Liver (tissue), 9 donors: Measurements from ENCODE around the gene PI4K2A. TPM values are rescaled to one million over a fixed set of nuclear protein-coding genes. Genes with fewer than 3 reads are reported as not detected.

Source experiments
- DNase-seq: peaks from one replicate; pipeline ENCODE4 v3.0.0-alpha.2; 2017; ENCODE audit warnings: low spot score
- H3K27ac ChIP-seq, 2 donors: one replicate each; pipeline ENCODE4 v1.7.0; 2013; ENCODE audit warnings: inconsistent platforms in 2 of 2, low read length in 2 of 2, control low read depth in 1 of 2, low read depth in 1 of 2, mild to moderate bottlenecking in 1 of 2
- H3K27me3 ChIP-seq, 4 donors: one replicate each; pipeline versions ENCODE4 v1.6.1 to v1.7.0; 2013; ENCODE audit warnings: low read length in 3 of 4, inconsistent platforms in 1 of 4, mild to moderate bottlenecking in 1 of 4, moderate library complexity in 1 of 4; ENCODE audit not compliant: control insufficient read depth in 4 of 4, insufficient read depth in 4 of 4
- H3K36me3 ChIP-seq, 4 donors: one replicate each; pipeline versions ENCODE4 v1.6.1 to v1.7.0; 2013; ENCODE audit warnings: low read length in 3 of 4, mild to moderate bottlenecking in 3 of 4, low read depth in 1 of 4, moderate library complexity in 1 of 4; ENCODE audit not compliant: control insufficient read depth in 4 of 4, insufficient read depth in 3 of 4
- H3K4me1 ChIP-seq, 4 donors: one replicate each; pipeline versions ENCODE4 v1.6.1 to v1.7.0; 2013; ENCODE audit warnings: low read length in 3 of 4, mild to moderate bottlenecking in 3 of 4, moderate library complexity in 1 of 4; ENCODE audit not compliant: control insufficient read depth in 4 of 4, insufficient read depth in 4 of 4
- H3K4me3 ChIP-seq, 3 donors: one replicate each; pipeline versions ENCODE4 v1.6.1 to v1.7.0; 2013; ENCODE audit warnings: low read length in 3 of 3, control low read depth in 1 of 3, low read depth in 1 of 3, mild to moderate bottlenecking in 1 of 3
- H3K9ac ChIP-seq, 2 donors: one replicate each; pipeline ENCODE4 v1.7.0; 2013; ENCODE audit warnings: low read length in 2 of 2, mild to moderate bottlenecking in 2 of 2, moderate library complexity in 2 of 2, control low read depth in 1 of 2, low read depth in 1 of 2
- H3K9me3 ChIP-seq, 4 donors: one replicate each; pipeline versions ENCODE4 v1.6.1 to v1.7.0; 2013; ENCODE audit warnings: low read length in 3 of 4; ENCODE audit not compliant: control insufficient read depth in 4 of 4
- EGR1 ChIP-seq, 2 donors: IDR thresholded peaks; 2 replicates each; pipeline ENCODE4 v1.6.1; 2016 to 2018; ENCODE audit warnings: antibody characterized with exemption in 2 of 2, low read depth in 2 of 2
- FOXA1 ChIP-seq: IDR thresholded peaks from 2 replicates; pipeline ENCODE4 v1.6.1; 2016; ENCODE audit warnings: antibody characterized with exemption
- FOXA2 ChIP-seq: IDR thresholded peaks from 2 replicates; pipeline ENCODE4 v1.6.1; 2016; ENCODE audit warnings: antibody characterized with exemption
- GABPA ChIP-seq, 2 donors: IDR thresholded peaks in 1 of 2; conservative IDR thresholded peaks in 1 of 2; 2 replicates each; pipeline ENCODE4 v1.6.1; 2016; ENCODE audit warnings: antibody characterized with exemption in 2 of 2, mild to moderate bottlenecking in 1 of 2, moderate library complexity in 1 of 2
- HNF4A ChIP-seq, 2 donors: conservative IDR thresholded peaks; 2 replicates each; pipeline ENCODE4 v1.6.1; 2016; ENCODE audit warnings: antibody characterized with exemption in 2 of 2, mild to moderate bottlenecking in 2 of 2
- HNF4G ChIP-seq: IDR thresholded peaks from 2 replicates; pipeline ENCODE4 v1.6.1; 2016; ENCODE audit warnings: antibody characterized with exemption
- JUND ChIP-seq, 2 donors: IDR thresholded peaks; 2 replicates each; pipeline ENCODE4 v1.6.1; 2016; ENCODE audit warnings: antibody characterized with exemption in 2 of 2
- NR2F2 ChIP-seq: IDR thresholded peaks from 2 replicates; pipeline ENCODE4 v1.6.1; 2016; ENCODE audit warnings: antibody characterized with exemption
- RAD21 ChIP-seq, 2 donors: IDR thresholded peaks; 2 replicates each; pipeline ENCODE4 v1.6.1; 2016; ENCODE audit warnings: antibody characterized with exemption in 2 of 2, mild to moderate bottlenecking in 2 of 2
- RXRA ChIP-seq, 2 donors: IDR thresholded peaks; 2 replicates each; pipeline ENCODE4 v1.6.1; 2017 to 2018; ENCODE audit warnings: antibody characterized with exemption in 2 of 2, mild to moderate bottlenecking in 1 of 2
- SP1 ChIP-seq: IDR thresholded peaks from 2 replicates; pipeline ENCODE4 v1.6.1; 2018; ENCODE audit warnings: antibody characterized with exemption, mild to moderate bottlenecking
- TAF1 ChIP-seq: conservative IDR thresholded peaks from 2 replicates; pipeline ENCODE4 v1.6.1; 2016; ENCODE audit warnings: antibody characterized with exemption, mild to moderate bottlenecking
- YY1 ChIP-seq: IDR thresholded peaks from 2 replicates; pipeline ENCODE4 v1.6.1; 2016; ENCODE audit warnings: antibody characterized with exemption, mild to moderate bottlenecking
- WGBS: extraction: QIAGEN DNeasy Blood & Tissue Kit; methylation state at CpG from one replicate; pipeline ENCODE4 v1.1.7; 2013; 5-methylcytosine and 5-hydroxymethylcytosine counted together
- polyA plus RNA-seq, 2 donors: library from polyadenylated mRNA; stranded (reverse) in 1 of 2; unstranded in 1 of 2; fragments of 200-250 nt in 1 of 2; fragments of >200 nt in 1 of 2; fragmentation: Nextera tagmentation in 1 of 2; extraction: Ambion mirVana in 1 of 2; gene quantifications; one replicate each; pipeline versions ENCODE4 v1.2.1 to v1.2.3, GENCODE V29; 2013 to 2015
- total RNA-seq, 2 donors: library from RNA; depleted of rRNA; stranded (reverse); fragments of >200 nt; gene quantifications; one replicate each; pipeline ENCODE4 v1.2.3, GENCODE V29; 2014
- TF ChIP-seq, protein P1 (sequence below): IDR thresholded peaks from 2 replicates; pipeline ENCODE4 v1.6.1; 2016; ENCODE audit warnings: antibody characterized with exemption
- TF ChIP-seq, protein P2 (sequence below): IDR thresholded peaks from 2 replicates; pipeline ENCODE4 v1.6.1; 2016; ENCODE audit warnings: antibody characterized with exemption
- TF ChIP-seq, protein P3 (sequence below): IDR thresholded peaks from 2 replicates; pipeline ENCODE4 v1.6.1; 2016; ENCODE audit warnings: antibody characterized with exemption, mild to moderate bottlenecking
- TF ChIP-seq, protein P4 (sequence below): IDR thresholded peaks from 2 replicates; pipeline ENCODE4 v1.6.1; 2016; ENCODE audit warnings: antibody characterized with exemption
- TF ChIP-seq, protein P5 (sequence below): fragments of 150-350 bp; IDR thresholded peaks from 2 replicates; pipeline ENCODE4 v1.5.1; 2017; ENCODE audit warnings: improper control_type of control experiment, low read depth, low read length; ENCODE audit not compliant: missing input control
- donor health status: healthy.
- donor health status: healthy.
- donor health status: healthy.
- donor health status: healthy.
- donor health status: healthy.

The PI4K2A gene
- total and polyA plus RNA-seq, 4 donors = 4.4 to 17.6 (median 11.2) TPM

DNA sequence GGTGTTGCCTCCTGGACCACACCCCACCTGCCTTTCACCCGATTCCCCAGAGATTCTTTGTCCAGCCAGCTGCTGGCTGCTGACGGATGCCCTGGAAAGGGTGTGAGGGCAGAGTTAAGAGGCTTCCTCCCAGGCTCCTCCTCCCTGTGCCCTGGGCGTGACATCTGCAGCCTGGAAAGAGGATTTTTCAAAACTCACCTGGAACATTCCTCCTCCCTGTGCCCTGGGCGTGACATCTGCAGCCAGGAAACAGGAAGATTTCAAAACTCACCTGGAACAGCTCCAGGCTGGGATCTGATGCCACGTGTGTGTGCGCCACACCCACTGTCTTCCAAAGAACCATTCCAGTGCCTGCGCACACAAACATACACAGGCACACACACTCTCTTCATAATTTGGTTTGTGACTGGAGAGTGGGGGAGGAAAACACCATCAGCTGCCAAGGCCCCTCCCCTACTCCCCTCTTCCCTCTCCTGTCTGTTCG is 78.2 kb downstream of the PI4K2A start:
- WGBS = 20% methylated on average over 8 of the region's 8 CpGs
- Histone ChIP-seq H3K36me3 (no peaks in the 10 kb centered on the region), H3K4me1 (peaks cover 2 to 19% (median 13%) of the 10 kb centered on the region in 4 donors), H3K9ac (no peak overlapping the region), H3K9me3 (no peaks in the 10 kb centered on the region), H3K27ac (peak overlapping the region; percentile 62 to 72), H3K4me3 (no peak overlapping the region), H3K27me3 (no peaks in the 10 kb centered on the region)
- TF ChIP-seq YY1 = peak; percentile 67
- peak; percentile 24 to 58 for TF ChIP-seq JUND (IDR thresholded peaks at IDR 0.05)
- TF ChIP-seq RAD21 (IDR thresholded peaks at IDR 0.05) = peak; percentile 20 to 29
- peak; percentile 37 for TF ChIP-seq FOXA1
- peak in 1 of 2 donors; percentile 79 for TF ChIP-seq GABPA (IDR thresholded peaks at IDR 0.05 in 1 of 2, conservative IDR thresholded peaks at IDR 0.05 in 1 of 2)
- peak; percentile 53 to 97 for TF ChIP-seq EGR1 (IDR thresholded peaks at IDR 0.05; ENCODE audit: low read depth in 2 of 2)
- peak; percentile 69 to 85 for TF ChIP-seq HNF4A (conservative IDR thresholded peaks at IDR 0.05)
- TF ChIP-seq, protein P1, sequence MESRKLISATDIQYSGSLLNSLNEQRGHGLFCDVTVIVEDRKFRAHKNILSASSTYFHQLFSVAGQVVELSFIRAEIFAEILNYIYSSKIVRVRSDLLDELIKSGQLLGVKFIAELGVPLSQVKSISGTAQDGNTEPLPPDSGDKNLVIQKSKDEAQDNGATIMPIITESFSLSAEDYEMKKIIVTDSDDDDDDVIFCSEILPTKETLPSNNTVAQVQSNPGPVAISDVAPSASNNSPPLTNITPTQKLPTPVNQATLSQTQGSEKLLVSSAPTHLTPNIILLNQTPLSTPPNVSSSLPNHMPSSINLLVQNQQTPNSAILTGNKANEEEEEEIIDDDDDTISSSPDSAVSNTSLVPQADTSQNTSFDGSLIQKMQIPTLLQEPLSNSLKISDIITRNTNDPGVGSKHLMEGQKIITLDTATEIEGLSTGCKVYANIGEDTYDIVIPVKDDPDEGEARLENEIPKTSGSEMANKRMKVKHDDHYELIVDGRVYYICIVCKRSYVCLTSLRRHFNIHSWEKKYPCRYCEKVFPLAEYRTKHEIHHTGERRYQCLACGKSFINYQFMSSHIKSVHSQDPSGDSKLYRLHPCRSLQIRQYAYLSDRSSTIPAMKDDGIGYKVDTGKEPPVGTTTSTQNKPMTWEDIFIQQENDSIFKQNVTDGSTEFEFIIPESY = peak; percentile 69
- TF ChIP-seq, protein P2, sequence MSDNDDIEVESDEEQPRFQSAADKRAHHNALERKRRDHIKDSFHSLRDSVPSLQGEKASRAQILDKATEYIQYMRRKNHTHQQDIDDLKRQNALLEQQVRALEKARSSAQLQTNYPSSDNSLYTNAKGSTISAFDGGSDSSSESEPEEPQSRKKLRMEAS = peak; percentile 99
- TF ChIP-seq TAF1 = no peak
- no peak for TF ChIP-seq FOXA2
- TF ChIP-seq, protein P3, sequence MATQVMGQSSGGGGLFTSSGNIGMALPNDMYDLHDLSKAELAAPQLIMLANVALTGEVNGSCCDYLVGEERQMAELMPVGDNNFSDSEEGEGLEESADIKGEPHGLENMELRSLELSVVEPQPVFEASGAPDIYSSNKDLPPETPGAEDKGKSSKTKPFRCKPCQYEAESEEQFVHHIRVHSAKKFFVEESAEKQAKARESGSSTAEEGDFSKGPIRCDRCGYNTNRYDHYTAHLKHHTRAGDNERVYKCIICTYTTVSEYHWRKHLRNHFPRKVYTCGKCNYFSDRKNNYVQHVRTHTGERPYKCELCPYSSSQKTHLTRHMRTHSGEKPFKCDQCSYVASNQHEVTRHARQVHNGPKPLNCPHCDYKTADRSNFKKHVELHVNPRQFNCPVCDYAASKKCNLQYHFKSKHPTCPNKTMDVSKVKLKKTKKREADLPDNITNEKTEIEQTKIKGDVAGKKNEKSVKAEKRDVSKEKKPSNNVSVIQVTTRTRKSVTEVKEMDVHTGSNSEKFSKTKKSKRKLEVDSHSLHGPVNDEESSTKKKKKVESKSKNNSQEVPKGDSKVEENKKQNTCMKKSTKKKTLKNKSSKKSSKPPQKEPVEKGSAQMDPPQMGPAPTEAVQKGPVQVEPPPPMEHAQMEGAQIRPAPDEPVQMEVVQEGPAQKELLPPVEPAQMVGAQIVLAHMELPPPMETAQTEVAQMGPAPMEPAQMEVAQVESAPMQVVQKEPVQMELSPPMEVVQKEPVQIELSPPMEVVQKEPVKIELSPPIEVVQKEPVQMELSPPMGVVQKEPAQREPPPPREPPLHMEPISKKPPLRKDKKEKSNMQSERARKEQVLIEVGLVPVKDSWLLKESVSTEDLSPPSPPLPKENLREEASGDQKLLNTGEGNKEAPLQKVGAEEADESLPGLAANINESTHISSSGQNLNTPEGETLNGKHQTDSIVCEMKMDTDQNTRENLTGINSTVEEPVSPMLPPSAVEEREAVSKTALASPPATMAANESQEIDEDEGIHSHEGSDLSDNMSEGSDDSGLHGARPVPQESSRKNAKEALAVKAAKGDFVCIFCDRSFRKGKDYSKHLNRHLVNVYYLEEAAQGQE = peak; percentile 72
- no peak for TF ChIP-seq HNF4G
- TF ChIP-seq RXRA (IDR thresholded peaks at IDR 0.05) = peak; percentile 68 to 92
- TF ChIP-seq, protein P4, sequence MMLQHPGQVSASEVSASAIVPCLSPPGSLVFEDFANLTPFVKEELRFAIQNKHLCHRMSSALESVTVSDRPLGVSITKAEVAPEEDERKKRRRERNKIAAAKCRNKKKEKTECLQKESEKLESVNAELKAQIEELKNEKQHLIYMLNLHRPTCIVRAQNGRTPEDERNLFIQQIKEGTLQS = no peak
- peak; percentile 82 for TF ChIP-seq SP1
- TF ChIP-seq, protein P5, sequence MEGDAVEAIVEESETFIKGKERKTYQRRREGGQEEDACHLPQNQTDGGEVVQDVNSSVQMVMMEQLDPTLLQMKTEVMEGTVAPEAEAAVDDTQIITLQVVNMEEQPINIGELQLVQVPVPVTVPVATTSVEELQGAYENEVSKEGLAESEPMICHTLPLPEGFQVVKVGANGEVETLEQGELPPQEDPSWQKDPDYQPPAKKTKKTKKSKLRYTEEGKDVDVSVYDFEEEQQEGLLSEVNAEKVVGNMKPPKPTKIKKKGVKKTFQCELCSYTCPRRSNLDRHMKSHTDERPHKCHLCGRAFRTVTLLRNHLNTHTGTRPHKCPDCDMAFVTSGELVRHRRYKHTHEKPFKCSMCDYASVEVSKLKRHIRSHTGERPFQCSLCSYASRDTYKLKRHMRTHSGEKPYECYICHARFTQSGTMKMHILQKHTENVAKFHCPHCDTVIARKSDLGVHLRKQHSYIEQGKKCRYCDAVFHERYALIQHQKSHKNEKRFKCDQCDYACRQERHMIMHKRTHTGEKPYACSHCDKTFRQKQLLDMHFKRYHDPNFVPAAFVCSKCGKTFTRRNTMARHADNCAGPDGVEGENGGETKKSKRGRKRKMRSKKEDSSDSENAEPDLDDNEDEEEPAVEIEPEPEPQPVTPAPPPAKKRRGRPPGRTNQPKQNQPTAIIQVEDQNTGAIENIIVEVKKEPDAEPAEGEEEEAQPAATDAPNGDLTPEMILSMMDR = no peak
- peak; percentile 23 for TF ChIP-seq NR2F2
- DNase-seq = peak; percentile 67
